GM18499 (cell line): ENCODE data around the gene SEC14L2.
"Not testable (repeated sequence)": the region's sequence is repeated elsewhere in the genome, so short reads cannot be mapped to it uniquely, and the experiment has no call there.

Experiments used
- ATAC-seq: cut with Tn5 transposase; IDR thresholded peaks from one replicate; pipeline ENCODE4 v1.9.1; 2021; ENCODE audit warnings: moderate number of reproducible peaks; ENCODE audit not compliant: insufficient read depth, unreplicated experiment

The SEC14L2 gene

DNA sequence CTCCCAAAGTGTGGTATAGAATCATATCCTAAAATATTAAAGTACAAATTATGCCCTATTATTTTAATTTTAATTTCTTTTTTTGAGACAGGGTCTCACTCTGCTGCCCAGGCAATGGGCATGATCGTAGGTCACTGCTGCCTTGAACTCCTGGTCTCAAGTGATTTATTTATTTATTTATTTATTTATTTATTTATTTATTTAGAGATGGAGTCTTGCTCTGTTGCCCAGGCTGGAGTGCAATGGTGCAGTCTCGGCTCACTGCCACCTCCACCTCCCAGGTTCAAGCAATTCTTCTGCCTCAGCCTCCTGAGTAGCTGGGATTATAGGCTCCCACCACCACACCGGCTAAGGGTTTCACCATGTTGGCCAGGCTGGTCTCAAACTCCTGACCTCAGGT, 4.2 kb downstream of the SEC14L2 start:
- ATAC-seq: not testable (repeated sequence)

DNA sequence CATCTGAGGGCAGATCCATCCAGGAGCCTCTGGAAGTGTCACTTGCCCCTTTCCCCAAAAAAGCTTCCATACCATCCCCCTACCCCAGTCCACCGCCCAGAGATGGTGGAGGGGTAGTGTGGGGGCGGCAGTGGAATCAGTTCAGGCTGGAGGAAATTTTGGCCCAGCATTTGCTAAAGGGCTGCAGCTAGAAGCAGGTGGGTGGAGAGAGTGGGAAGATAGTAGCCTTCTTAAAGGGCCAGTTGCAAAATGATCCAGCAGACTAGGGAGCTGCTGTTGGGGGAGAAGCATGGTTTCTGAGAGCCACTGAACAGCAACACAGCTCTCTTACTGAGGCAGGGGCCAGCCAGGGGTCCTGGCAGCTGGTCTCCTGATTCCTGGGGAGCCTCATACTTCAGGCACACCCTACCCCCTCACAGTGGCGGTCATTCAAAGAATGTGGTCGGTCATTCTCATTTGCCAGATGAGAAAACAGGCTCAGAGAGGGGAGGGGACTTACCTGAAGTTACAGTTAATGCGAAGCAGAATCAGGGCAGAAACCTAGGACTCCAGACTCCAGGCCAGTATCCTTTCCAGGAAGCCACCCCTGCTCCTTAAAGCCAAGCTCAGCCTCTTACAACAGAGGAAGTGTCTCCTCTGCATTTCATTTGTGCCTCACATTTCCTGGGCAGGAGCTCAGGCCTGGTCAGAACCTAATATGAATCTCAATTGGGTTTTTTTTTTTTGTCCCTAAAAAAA, 5.4 kb downstream of the SEC14L2 start:
- no peak for ATAC-seq

DNA sequence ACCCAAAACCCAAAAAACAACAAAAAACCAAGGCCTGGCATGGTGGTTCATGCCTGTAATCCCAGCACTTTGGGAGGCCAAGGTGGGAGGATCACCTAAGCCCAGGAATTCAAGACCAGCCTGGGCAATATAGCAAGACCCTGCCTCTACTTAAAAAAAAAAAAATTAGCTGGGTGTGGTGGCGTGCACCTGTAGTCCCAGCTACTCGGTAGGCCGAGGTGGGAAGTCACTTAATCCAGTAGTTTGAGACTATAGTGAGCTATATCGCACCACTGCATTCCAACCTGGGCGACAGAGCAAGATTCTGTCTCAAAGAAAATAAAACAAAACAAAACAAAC, 5.9 kb downstream of the SEC14L2 start:
- ATAC-seq: not testable (repeated sequence)

DNA sequence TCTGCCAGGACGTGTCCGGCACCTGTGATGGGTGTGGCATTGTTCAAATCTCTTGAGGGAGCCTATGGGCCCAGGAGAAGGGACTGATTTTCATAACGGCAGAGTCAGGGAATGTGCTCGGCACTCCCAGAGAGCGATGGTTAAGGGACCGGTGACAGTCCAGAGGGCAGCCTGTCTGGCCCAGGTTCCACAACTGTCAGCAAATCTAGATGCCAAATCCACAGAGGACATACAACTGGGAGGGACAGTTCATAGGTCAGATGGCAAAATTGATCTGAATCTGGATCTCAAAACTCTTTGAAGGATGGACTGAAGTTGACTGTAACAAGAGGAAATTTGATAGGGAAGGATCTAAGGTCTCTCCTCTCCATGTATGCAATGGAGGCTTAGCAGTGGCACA, 7.5 kb downstream of the SEC14L2 start:
- no peak for ATAC-seq

DNA sequence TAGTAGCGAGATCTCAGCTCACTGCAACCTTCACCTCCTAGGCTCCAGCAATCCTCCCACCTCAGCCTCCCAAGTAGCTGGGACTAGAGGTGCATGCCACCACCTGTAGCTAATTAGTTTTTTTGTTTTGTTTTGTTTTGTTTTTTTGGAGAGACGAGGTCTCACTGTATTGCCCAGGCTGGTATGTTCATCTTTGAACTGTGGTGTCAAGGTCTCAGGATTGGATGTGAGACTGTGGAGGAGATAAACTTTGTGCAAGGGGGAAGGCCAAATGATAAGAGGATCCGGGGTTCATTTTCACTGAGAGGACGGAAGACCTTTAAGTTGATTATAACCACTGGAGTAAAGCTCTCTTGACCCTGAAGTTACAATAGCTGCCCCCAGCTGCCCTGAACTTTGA, 8.9 kb downstream of the SEC14L2 start:
- no peak for ATAC-seq

- ATAC-seq: no peak
Observed at GRCh38 chr22:30406400-30406799, 9.6 kb downstream of the SEC14L2 start.

DNA sequence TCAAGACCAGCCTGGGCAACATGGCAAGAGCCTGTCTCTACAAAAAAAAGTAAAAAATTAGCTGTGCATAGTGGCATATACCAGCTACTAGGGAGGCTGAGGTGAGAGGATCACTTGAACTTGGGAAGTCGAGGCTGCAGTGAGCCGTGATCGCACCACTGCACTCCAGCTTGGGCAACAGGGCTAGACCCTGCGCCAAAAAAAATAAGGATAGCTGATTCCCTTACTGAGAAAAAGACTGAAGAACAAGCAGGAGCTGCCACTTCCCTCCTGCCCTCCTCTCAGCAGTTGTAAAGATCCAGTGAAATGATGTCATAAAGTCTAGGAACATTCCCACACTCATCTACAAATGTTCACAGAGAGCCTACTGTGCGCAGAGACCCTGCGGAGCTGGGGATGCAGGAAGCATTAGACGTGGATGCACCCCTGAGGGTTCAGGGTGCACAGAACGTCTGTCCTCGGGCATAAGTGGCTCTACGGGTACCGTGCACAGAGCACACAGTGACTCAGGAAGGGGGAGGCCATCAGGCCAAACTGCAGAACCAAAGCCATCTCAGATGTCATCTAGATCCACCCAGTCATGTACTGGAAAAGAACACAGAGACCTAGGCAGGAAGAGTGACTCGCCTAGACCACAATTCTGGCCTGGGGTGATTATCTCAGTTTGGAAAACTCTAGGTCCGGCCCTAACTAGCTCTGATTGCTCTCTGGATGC, 11.7 kb downstream of the SEC14L2 start:
- no peak for ATAC-seq

DNA sequence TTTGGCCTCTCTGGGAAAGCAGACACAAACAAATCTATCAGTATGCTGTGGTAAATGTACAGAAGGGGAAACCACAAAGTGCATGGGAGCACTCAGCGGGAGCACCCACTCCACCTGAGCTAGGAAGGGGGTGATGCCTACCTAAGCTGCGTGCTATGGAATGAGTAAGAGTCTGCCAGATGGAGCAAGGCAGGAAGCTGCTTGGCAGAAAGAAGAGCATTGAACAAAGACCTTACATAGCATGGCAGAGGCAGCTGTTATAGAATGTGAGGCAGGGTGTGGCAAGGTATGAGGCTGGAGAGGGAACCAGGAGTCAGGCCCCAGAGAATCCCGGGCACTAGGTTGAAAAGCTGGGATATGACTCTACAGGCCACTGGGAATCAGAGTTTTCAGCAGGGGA, 15.0 kb downstream of the SEC14L2 start:
- no peak for ATAC-seq

DNA sequence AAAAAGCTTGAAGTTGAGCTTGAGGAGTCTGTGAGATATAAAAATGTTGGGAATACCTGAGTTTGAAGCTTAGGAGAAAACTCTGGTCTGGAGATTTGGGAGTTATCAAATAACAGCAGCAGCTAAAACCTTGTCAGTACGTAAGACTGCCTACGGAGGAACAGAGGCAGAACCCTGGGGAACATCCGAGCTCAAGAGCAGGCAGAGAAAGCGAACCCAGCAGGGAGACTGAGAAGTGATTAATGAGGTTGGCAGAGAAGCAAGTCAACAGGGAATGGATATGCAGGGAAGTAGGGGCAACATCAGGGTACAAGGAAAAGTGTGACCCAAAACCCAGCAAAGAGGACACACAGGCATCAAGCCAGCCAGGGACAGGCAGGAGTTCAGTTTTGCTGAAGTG, 16.2 kb downstream of the SEC14L2 start:
- ATAC-seq: no peak

DNA sequence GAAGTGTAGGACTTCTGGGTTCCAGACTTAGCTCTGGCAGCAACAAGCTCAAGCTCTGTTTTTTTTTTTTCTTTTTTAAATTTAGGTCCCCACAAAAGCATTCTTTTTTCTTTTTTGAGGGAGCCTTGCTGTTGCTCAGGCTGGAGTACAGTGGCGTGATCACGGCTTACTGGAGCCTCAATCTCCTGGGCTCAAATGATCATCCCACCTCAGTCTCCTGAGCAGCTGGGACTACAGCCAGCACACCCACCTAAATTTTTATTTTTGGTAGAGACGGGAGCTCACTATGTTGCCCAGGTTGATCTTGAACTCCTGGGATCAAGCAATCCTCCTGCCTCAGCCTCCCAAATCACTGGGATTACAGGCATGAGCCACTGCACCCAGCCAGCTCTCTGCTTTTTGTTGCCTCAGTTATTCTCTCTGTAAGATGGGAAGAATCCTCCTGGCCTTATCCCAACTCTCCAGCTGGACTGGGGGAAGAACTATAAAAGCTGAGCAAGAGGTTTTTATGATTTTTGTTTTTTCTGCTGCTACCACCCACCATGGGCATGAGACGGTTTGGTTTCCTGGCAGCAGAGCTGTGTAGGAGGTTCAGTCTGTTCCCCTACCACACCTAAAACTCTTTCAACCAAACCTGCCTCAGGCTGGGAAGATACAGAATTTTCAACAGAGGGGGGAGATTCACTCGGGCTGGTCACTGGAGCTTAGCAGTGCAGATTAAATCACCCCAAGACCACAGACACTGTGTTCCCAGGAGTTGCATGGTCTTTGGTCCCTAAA, 17.1 kb downstream of the SEC14L2 start:
- ATAC-seq: no peak

GRCh38 chr22:30414525-30415047, 17.8 kb downstream of the SEC14L2 start:
- ATAC-seq: no peak

- ATAC-seq: no peak
Observed at GRCh38 chr22:30416403-30416802, 19.6 kb downstream of the SEC14L2 start.

DNA sequence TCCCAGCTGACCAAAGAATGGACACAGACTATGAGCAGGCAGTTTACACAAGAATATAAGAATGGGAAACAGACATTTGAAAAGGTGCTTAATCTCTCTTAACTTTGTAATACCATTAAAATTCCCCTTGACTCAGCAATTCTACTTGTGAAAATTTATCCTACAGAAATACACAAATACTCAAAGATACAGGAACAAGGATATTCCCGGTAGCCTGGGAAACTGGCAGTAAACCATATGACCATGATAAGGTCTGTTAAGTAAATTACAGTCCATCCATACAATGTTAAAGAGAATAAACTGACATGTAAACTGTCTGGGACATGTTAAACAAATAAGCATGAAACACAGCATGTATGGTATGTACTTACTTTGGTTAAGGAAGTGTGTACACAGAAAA, 20.0 kb downstream of the SEC14L2 start:
- no peak for ATAC-seq

- ATAC-seq: no peak
Observed at GRCh38 chr22:30420347-30421125, 23.7 kb downstream of the SEC14L2 start.

DNA sequence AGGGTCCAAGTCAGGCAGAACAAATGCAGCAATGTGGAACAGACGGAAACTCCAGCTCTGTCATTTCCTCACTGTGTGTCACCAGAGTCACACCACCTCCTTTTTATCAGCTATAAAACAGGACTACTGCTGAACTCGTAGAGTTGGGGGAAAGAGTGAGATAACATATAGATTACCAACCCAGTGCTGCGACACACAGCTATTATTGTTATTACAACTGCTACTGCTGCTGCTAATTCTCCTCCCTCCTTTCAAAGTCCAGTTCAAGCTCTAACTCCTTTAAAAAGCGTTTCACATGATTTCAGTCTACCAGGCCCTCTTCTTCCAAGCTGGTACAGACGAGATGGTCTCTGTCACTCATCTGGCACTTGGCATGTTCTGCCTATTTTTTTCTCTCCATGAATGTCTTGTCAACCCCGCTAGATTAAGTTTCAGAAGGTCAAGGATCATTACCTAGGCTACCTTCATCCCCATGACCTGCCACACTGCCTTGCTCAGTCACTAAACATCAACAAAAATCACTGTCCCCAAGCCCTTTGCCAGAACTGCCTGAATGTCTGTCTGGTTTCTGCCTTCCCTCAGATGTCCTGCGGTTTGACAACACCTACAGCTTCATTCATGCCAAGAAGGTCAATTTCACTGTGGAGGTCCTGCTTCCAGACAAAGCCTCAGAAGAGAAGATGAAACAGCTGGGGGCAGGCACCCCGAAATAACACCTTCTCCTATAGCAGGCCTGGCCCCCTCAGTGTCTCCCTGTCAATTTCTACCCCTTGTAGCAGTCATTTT, 25.1 kb downstream of the SEC14L2 start:
- ATAC-seq: no peak

- no peak for ATAC-seq
Observed at GRCh38 chr22:30422481-30423300, 25.9 kb downstream of the SEC14L2 start.

GRCh38 chr22:30423301-30423958, 26.6 kb downstream of the SEC14L2 start:
- peak; percentile 20 for ATAC-seq

DNA sequence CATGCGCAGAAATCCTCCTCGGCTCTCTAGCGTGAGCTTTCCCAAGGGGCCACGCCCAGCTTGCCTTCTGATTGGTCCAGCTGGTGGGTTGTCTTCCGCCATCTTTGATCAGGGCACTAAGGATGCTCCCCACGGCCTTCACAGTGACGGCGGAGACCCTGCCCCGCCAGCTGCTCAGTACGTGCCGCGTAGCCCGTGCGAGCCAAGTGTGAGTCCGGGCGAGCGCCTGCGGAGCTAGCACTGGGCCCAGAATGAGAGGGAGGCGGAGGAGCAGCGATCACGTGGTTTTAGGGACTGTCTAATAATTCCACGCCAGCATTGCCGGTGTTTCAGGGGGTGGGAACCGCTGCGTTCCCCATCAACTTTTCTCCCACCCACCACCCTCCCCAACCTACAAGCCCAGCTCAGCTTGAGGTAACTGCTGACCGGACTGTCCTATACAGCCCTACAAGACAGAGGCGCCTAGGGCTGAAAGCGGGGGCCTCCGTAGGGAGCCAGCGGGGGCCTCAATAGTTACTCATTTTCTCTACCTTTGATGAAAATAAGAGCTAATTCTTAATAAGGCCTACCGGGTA, 27.2 kb downstream of the SEC14L2 start:
- peak; percentile 79 for ATAC-seq
